ENCODE measurements around the gene KLF7.

DNA sequence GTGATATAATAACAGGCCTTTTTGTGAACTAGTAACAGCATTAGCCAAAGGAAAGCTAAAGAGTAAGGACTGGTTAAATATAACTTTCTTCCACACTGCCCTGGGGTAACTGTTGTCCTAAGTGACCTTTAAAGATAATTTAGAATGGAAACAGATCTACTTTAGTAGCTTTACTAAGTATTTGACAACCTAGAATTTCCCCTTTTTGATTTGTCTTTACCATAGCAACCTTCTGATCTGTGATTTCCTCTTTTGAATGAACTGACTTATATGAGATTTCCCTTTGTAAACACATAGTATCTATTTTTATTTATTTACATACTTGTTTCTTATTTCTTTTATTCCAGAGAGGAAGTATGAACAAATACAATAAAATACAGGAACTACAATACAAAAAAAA lies 10.5 kb upstream of the KLF7 start:
- no peak for TF ChIP-seq RAD21 (IDR thresholded peaks at IDR 0.05; ENCODE audit: low read depth)
- TF ChIP-seq ZBTB7A (IDR thresholded peaks at IDR 0.05; ENCODE audit: low read depth): no peak
- no peak for TF ChIP-seq EGR1 (IDR thresholded peaks at IDR 0.05)
- no peak for TF ChIP-seq YY1 (IDR thresholded peaks at IDR 0.05; ENCODE audit: low read depth)
- TF ChIP-seq EP300 (IDR thresholded peaks at IDR 0.05; ENCODE audit: borderline replicate concordance): no peak
- no peak for TF ChIP-seq CEBPB (IDR thresholded peaks at IDR 0.05)
- no peak for TF ChIP-seq TAF1 (IDR thresholded peaks at IDR 0.05; ENCODE audit: low read depth)
- TF ChIP-seq, protein P1, sequence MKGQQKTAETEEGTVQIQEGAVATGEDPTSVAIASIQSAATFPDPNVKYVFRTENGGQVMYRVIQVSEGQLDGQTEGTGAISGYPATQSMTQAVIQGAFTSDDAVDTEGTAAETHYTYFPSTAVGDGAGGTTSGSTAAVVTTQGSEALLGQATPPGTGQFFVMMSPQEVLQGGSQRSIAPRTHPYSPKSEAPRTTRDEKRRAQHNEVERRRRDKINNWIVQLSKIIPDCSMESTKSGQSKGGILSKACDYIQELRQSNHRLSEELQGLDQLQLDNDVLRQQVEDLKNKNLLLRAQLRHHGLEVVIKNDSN (IDR thresholded peaks at IDR 0.05): no peak
- no peak for TF ChIP-seq NFIC (IDR thresholded peaks at IDR 0.05)
- TF ChIP-seq CREB1 (IDR thresholded peaks at IDR 0.05; ENCODE audit: low read depth): no peak
- TF ChIP-seq, protein P2, sequence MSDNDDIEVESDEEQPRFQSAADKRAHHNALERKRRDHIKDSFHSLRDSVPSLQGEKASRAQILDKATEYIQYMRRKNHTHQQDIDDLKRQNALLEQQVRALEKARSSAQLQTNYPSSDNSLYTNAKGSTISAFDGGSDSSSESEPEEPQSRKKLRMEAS (IDR thresholded peaks at IDR 0.05): no peak
- TF ChIP-seq, protein P3, sequence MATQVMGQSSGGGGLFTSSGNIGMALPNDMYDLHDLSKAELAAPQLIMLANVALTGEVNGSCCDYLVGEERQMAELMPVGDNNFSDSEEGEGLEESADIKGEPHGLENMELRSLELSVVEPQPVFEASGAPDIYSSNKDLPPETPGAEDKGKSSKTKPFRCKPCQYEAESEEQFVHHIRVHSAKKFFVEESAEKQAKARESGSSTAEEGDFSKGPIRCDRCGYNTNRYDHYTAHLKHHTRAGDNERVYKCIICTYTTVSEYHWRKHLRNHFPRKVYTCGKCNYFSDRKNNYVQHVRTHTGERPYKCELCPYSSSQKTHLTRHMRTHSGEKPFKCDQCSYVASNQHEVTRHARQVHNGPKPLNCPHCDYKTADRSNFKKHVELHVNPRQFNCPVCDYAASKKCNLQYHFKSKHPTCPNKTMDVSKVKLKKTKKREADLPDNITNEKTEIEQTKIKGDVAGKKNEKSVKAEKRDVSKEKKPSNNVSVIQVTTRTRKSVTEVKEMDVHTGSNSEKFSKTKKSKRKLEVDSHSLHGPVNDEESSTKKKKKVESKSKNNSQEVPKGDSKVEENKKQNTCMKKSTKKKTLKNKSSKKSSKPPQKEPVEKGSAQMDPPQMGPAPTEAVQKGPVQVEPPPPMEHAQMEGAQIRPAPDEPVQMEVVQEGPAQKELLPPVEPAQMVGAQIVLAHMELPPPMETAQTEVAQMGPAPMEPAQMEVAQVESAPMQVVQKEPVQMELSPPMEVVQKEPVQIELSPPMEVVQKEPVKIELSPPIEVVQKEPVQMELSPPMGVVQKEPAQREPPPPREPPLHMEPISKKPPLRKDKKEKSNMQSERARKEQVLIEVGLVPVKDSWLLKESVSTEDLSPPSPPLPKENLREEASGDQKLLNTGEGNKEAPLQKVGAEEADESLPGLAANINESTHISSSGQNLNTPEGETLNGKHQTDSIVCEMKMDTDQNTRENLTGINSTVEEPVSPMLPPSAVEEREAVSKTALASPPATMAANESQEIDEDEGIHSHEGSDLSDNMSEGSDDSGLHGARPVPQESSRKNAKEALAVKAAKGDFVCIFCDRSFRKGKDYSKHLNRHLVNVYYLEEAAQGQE (IDR thresholded peaks at IDR 0.05; ENCODE audit: low read depth): no peak

All from Ishikawa (cell line).